Measurements from ENCODE around the gene NCKAP5.

Gene NCKAP5

DNA sequence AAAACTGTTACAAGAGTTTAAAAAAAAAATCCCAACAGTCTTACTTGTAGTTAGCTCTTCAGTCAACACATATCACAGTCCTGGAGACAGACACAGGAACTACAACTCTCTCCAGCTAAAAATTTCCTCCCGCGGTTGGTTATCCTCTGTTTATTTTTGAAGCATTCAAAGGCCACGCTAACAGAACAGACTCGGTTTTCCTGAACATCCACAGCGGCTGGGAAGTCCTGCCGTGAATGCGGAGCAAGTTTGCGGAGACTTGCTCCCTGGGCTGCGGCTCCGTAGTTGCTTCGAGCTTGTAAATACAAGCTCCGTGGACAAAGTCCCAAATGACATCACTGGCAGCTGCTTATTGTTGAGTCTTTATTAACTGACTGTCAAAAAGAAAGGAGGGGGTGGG lies at the start of gene NCKAP5:
NCKAP5 (minus strand) TSS at position 292 of the 400 bp plus-strand sequence. CDS start 50,937 bp downstream, outside the sequence.
- DNase-seq, result no peak

DNA sequence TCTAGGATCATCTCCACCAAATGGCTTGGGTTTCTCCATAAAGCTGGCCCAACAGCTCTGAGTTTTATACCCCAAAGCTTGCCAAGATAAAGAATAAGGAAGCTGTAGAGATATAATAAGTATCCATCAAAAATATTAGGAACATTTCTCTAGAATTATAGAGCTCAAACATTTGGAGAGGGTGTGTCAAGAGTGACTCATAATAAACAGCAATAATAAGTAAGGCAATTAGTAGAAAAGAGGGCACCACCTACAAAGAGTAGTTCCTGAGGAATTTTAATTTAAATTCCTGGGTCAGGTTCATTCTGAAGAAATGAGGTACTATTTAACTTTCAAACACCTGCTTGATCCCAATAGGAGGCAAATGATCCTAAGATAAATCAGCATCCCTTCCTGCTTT lies 41.4 kb upstream of the NCKAP5 start:
- DNase-seq, result no peak

DNA sequence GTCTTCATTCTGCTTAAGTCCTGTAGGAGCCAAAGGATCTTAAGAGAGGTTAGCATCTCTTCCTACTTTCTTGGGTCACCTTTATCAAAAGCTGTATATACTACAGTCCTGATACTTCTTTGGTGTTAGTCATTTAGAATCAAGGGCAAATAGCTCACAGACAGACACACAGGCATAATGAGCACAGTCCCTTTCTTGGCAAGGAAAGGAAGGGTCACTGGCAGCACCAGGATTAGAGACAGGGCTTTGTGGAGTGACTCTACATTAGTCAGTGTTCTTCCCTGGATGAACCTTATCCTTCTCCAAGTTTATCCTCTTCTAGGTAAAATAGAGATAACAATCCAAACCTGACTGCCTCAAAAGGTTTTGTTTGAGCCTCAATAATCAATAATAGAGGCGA lies 40.0 kb upstream of the NCKAP5 start:
- DNase-seq, result no peak

DNA sequence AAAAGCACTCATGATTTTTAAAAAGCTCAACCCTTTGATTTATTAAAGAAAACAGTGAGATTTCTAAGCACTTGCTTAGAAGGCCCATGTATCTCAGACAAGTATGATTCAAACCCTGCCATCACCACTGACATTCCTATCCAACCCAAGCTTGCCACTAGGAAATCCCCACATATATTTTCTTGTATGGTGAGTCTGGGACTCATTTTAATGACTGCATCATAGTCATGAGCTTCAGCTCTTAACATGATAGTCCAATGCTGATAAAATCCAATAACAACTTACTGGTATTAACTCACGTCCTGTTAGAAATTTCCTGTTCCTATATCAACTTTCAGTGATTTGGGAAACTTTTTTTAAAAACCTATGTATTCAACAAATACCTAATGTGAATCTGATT lies 39.4 kb upstream of the NCKAP5 start:
- DNase-seq, result no peak

DNA sequence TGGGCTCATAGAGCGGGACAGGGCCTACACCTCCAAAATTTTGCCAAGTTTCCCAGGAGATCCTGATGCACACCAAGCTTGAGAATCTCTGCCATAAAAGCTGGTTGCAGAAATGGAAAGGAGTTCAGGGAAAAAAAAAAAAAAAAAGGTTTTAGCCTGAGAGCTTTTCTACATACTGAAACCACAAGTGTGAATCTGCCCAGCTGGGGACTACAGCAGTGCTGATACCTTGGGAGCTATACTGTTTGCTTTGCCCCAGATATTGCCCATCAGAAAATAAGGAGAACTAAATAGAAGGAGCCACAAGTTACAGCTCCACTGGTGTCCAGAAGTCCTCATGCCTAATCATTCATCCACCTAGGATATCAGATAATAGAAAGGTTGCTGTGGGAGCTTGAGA lies 38.4 kb upstream of the NCKAP5 start:
- no peak for DNase-seq

DNA sequence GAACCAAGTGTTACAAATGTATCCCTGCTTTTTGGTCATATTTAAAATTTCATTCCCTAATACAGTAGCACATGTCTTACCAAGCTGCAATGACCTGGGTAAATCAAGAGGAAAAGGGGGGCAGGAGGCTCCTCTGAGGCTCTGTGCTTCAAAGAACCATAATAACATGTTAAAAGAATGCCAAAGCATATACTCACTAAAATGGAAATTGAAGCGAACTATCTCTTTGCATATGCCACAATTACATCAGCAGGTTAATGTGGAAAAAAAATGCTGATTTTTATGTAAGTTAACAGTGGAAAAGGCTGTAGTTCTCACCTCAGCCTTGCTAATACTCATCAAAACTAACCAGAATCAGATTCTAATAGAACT lies 37.5 kb upstream of the NCKAP5 start:
- DNase-seq, result no peak

DNA sequence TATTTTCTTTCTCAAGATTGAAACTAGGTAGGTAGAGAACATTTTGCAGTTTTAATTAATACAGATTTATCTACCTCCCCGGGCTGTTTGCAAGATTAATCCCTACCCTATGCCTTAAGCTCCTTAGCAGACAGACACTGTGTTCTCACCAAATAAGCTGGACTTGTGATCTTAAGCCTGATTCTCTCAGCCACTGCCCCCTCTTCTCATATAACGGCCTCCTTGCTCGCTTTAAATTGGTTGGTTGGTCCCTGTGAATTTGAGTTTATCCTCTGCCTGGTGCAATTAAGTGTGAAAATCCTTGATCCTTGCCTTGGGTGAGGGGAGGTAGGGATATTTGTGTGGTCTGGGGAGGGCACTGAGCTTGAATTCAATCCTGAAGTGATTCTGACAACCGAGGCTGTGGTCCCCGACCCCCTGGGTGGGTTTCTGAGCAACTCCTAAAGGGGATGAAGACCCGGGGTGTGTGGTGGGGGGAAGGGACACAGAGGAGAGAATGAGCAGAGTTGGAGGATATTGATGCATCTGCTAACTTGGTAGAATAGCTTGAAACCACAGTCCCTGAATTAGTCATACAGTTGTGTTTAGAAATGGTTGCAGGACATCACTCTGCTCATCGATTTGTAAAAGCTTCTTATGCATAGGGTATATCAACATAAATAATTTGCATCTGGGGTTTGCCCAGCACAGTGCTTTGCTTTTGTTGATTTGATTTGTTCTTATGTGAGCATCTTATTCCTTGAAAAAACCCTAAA lies 36.9 kb upstream of the NCKAP5 start:
- DNase-seq, result no peak

DNA sequence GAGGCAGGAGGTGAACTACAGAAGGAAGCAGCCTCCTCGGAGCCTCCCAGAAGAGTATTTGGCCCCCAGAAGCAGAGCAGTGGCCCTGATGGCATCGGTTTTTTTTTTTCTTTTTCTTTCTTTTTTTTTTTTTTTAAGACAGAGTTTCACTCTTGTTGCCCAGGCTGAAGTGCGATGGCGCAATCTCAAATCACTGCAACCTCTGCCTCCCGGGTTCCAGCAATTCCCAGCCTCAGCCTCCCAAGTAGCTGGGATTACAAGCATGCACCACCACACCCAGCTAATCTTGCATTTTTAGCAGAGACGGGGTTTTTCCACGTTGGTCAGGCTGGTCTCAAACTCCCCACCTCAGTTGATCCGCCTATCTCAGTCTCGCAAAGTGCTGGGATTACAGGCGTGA lies 34.8 kb upstream of the NCKAP5 start:
- no peak for DNase-seq

DNA sequence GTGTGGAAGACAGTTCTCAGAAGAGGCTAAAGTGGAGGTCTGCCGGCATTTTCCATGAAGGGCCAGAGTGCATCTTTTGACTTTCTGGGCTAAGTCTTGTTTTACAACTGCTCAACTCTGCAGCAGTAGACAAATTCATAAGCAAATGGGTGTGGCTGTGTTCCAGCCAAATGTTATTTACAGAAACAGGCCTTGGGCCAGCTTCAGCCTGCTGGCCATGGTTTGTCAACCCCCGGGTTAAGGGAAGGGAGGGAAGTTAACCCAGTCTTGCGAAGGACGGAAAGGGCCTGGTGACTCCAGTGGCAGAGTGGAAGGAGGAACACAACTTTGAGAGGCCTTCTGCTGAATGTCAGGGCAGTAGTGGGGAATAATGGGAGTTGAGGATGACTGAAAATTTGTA lies 34.3 kb upstream of the NCKAP5 start:
- DNase-seq, result no peak

DNA sequence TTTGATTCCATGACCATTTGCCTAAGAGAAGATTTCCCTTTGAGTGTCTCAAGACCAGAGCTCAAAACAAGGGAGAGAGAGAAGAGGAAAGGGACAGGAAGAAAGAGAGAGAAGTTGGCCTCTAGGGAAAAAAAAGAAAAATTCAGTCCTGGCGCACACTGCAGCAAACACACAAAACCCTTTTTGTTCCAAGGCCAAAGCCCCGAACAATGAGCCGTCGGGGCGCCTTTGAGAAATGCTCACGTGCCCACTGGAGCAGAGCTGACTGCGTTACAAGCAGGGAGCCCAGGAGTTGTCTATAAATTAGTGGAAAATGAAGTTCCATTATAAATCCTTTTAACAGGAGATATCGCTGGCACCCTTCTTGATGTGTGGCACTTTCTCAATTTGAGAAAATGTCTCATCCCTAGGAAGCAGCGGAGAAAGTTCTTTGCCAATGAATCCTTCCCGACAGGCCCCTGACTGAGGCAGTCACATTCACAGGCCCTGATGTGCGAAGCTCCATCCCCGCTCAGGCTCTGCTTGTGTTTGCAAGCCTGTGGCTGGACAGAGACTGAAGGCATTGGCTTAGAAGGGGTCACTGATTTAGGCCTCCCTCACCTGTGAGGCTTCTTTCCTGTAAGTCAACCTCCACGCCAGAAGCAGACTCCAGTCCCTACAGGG lies 32.1 kb upstream of the NCKAP5 start:
- no peak for DNase-seq

DNA sequence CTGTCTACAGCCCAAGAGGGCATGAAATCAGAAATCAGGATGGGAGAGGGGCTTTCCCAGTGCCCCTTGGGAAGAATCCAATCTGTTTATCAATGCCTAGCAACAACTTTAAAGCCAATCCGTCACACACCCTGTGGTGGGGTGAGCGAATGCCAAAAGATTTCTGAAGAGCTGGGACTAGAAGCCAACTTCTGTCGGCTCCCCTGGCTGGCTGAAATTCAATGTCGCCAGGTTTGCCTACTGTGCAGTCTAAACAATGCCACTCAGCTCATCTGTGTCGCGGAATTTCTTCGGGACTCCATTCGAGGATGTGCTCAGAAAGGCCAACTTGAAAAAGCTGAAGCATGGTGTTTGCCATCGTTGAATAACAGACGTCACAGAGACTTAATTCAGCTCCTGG lies 31.5 kb upstream of the NCKAP5 start:
- no peak for DNase-seq

DNA sequence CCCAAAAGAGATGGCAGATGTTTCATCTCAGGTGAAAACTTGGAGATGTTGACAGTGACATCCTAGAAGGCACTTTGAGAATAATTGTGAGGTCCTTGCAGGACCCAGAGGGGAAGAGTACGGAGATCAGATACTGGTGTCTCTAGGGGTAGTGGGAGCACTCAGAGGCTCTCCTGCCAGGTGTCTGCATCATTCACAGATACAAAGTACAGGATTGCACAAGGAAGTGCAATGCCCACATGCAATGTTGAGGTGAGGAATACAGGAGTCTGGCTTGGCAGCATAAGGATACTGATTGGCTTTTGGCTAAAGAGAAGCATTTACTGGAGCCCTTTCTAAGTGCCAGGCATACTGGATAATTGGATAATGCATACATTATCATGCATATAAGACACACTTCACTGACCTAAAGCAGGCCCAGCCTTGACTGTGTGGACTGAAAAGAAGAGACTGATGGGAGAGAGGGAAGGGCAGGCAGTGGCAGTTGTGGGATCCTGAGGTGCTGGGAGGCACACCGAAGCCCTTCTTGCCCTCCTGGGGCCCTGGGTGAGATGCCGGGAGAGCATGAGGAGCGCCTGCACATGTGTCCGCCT lies 31.0 kb upstream of the NCKAP5 start:
- no peak for DNase-seq

DNA sequence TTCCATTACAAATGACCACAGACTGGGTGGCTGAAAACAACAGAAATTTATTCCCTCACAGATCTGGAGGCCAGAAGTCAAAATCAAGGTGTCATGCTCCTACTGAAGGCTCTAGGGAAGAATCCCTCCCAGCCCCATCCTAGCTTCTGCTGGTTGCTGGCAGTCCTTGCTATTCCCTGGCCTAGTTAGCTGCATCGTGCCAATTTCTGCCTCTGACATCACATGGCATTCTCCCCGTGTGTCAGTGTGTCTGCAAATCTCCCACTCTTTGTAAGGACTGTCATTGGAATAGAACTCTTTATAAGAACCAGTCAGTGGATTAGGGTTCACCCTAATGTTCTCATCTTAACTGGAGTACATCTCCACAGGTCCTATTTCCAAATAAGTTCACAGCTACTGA lies 30.5 kb upstream of the NCKAP5 start:
- no peak for DNase-seq

DNA sequence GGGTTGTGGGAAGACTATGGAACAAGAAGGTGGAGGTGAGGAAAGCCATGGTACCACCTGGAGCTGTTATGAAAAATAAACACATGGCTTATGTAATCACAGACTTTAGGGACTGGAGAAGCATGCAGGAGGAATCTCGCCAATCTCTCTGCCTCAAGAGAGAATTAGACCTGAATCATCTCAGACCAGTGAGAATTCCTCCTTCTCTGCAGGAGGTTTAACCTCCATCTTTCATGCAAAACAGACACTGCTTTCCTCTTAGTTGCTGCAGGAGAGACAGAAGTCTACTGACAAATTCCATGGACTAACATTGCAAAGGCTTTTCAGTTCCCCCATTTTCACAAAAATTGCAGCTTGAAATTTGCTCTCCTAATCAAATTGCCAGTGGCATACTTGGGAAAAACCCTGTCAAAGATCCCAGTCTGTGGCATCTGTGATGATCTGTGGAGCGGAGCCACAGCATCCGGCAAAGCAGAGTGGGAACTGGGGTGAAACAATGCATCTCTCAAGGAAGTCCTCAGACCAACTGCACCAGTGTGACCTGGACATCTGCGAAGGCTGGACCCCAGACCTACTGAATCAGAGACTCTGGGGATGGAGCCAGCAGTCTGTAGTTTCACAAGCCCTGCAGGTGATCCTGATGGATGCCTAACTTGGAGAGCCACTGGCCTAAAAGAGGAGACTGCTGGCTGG lies 28.6 kb upstream of the NCKAP5 start:
- no peak for DNase-seq

DNA sequence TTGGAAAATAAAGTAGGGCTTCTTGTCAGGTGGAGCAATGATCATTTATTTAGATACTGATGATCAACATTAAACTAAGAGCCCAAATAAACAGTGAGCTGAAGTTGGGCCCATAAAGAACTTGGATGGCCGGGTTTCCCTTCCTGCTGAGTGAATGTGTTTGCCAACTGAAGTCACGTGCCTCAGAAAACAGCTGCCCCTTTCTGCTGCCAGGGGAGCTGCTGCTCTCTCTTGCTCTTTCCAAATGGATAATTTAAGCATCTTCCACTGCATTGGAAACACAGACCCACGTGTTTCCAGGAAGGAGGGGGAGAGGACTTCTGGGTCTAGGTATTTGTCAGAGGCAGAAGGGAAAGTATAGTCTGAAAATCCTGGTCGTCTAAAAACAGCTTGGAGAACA lies 22.9 kb upstream of the NCKAP5 start:
- no peak for DNase-seq

DNA sequence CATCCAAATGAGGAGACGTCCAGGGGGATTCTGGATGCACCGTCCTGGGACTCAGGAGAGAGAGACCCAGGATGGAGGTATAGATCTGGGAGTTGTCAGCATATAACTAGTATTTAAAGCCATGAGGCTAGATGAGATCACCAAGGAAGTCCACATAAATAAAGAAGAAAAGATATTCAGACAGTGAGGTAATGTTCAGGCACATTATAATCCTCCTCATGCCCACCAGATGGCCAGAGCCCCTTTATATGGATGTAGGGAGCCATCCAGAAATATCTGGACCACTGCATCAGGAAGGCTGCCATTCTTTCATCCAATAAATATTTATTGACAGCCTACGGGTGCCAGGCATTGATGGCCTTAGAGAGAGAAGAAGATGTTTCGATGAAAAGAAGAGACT lies 21.2 kb upstream of the NCKAP5 start:
- DNase-seq, result no peak

DNA sequence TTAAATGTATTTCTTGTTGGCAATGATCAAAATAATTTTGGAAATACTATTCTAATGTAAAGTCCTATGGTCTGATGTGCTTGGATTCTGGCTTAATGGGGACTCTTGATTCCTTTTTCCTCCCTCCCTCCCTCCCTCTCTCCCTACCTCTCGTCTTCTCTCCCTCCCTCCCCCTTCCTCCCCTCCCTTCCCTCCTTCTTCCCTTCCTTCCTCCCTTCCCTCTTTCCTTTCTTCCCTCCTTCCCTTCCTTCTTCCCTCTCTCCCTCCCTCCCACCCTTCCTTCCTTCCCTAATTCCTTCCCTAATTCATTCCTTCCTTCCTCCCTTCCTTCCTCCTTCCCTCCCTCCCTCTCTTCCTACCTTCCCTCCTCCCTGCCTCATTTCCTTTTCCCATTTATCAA lies 19.9 kb upstream of the NCKAP5 start:
- no peak for DNase-seq

DNA sequence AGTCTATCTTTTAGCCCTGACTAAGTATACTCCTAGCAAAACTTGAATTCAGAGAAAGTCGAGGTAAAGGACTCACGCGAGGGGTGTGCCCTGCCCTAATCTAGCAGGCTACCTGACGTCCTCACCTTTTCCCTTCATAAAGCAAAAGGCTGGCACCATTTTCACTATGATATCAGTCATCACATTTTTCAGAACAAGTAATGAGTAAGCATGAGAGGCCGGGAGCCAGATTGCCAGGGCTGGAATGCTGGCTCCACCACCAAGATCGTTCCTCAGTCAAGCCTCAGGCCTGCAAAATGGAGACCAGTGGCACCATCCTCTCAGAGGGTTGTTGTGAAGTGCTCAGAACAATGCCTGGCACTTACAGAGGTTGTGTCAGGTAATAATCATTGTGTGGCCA lies 18.7 kb upstream of the NCKAP5 start:
- DNase-seq, result no peak

DNA sequence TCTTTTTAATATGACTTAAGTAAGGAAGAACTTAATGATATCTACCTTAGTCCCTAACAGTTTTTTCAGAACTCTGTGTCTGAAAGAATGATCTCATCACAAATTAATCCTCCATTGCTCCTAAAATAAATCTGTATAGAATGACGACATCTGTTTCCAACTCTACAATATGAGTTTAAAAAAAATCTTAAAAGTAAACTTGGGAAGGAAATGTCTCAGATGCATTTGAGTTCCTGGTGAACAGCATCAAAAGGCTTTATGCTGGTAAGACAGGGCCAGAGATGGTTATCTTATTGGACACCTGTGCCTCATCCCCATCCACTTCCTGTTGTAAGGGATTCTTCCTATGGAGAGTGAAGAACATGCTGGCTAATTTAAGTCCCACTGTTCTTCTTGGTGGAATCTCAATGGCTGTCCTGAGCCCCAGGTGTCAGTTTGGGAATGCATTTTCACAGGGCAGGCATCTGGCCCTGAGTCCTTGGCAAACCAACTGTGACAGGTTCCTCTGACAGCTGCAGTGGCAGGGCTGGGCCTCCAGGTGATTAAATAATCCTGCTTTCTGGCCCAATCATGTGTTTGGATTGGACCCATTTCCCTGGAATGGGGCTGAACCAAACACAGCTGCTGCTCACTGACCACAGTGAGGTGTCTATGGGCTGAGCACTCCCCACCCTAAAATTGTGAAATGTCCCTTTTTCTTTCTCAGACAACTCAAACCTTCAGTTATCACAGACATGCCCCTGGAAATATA lies 12.9 kb upstream of the NCKAP5 start:
- DNase-seq, result no peak

DNA sequence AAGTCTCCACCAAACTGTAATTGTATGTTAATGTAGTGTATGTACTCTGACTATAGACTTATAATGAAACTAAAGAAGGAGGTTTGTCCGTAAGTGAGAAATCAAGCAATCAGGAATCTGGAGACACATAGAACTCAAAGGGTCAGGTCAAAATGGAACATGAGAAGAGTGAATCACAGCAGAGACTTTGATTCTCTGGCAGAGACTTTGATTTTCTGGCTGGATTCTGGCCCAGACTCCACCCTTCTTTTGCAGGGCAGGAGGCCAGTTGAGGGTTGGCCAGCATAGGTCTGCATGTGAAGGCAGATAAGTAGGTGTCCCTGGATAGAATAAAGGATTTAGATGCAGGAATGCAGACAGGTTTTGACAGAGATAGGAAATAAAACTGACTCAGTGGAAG lies 11.0 kb upstream of the NCKAP5 start:
- DNase-seq, result no peak

DNA sequence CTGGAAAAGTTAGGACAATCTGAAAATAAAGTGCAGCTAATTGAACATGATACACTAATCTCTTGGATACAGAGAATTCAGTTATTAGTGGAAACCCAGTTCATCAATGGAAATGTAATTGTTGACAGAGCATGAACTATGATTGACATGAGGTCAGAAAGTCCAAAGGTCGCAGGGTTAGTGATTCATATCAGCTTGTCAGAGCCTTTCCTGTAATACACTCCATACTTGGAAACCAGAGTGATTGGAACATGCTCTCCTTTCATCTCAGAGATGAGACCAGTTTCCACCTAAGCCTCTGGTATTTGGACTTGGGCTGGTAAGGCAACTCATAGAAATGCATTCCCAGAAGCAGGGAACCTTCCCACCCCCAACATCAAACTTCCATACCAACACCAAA lies 8.5 kb upstream of the NCKAP5 start:
- no peak for DNase-seq

DNA sequence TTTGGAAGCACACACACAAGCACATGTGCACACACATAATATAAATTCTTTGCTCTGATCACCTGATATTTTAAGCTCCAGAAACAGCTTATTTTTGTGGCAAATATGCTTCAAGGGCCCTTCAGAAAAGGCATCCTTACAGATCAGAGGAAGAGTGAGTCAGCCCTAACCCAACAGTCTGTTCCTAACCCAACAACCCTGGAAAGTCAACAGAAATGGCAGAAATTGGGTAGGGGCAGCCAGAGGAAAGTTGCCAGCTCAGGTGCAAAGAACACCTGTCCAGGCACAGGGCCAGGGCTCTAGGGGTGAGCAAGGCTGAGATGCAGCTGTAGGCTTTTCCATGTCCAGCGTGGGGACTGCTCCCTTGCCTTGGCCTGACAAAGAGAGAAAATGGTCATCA lies 6.4 kb upstream of the NCKAP5 start:
- DNase-seq, result no peak

DNA sequence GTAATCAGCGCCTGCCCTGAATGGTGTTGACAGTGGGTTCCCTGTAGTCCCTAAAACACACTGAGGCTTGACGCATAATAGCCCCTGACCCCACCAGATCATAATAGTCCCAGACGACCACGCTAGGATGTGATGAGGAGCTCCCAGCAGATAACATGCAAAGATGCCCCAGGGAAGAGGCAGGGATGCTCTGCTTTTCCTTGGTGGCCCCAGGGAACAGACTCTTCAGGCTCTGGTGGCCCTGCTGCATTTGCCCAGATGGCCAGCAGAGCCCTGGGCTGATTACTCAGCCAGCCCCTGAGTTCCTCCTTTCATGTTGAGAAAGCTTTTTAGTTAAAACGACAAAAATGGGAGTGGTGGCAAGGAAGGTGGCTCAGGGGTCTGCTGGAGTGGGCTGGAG lies 5.9 kb upstream of the NCKAP5 start:
- no peak for DNase-seq

All from activated naive CD4-positive, alpha-beta T cell treated with anti-CD3 and anti-CD28 coated beads, Interleukin-2, amount 50 U/mL, for 16 hours (primary cell).